ENCODE measurements around the gene CER1.

CER1 gene

DNA sequence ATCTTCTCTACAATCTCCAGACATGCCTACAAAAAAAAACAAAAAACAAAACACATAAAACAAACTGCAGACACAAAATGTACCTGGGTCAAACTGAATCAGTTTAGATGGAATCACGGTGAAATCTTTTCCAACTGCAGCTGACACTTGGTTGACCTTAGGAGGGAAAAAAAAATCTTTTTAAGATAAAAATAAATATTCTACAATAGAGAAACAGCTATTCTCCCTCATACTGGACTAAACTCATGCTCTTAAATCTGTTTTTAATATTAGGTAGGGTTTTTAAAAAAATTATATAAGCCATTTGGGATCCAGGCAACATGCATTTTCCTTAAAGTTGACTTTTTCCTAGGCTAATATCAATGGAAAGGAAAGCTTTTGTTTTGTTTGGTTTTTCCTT lies 33.8 kb upstream of the CER1 start:
- TF ChIP-seq, protein P1, sequence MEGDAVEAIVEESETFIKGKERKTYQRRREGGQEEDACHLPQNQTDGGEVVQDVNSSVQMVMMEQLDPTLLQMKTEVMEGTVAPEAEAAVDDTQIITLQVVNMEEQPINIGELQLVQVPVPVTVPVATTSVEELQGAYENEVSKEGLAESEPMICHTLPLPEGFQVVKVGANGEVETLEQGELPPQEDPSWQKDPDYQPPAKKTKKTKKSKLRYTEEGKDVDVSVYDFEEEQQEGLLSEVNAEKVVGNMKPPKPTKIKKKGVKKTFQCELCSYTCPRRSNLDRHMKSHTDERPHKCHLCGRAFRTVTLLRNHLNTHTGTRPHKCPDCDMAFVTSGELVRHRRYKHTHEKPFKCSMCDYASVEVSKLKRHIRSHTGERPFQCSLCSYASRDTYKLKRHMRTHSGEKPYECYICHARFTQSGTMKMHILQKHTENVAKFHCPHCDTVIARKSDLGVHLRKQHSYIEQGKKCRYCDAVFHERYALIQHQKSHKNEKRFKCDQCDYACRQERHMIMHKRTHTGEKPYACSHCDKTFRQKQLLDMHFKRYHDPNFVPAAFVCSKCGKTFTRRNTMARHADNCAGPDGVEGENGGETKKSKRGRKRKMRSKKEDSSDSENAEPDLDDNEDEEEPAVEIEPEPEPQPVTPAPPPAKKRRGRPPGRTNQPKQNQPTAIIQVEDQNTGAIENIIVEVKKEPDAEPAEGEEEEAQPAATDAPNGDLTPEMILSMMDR (IDR thresholded peaks at IDR 0.05), result no peak

DNA sequence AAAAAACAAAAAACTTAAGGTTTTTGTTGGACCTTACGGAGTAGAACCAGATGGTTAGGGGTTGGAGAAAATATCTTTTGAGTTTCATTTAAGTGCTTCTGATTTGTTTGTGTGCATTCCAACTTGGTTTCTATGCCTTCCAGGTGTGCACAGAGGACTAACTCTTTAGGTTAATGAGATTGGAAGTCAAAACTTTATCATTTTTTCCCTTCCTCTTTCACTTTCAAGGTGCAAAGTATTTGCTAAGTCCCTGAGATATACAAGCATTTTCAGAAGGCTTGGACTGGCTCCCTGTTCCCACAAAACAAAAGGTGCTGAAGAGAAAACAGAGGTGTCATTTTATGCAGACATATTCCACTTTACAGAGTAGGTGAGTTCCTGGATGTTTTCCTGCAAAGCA lies 30.3 kb upstream of the CER1 start:
- TF ChIP-seq, protein P1 (IDR thresholded peaks at IDR 0.05), result no peak

DNA sequence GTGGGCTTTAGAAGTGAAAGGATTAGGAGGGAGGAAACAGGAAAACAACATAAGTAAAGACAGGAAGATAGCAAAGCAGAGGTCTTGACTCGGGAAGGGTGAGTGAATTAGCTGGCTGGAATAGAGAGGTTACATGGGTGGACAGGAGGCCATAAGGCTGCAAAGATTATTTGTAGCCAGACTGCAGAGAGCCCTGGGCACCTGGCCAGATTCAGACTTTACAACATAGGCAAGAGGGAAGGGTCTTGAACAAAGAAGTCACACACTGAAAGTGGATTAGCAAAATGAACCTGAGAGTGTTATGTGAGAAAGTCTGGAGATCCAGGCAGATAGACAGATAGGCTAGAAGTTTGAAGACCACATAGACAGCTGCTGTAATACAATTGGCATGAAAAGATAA lies 29.7 kb upstream of the CER1 start:
- TF ChIP-seq, protein P1 (IDR thresholded peaks at IDR 0.05), result no peak

DNA sequence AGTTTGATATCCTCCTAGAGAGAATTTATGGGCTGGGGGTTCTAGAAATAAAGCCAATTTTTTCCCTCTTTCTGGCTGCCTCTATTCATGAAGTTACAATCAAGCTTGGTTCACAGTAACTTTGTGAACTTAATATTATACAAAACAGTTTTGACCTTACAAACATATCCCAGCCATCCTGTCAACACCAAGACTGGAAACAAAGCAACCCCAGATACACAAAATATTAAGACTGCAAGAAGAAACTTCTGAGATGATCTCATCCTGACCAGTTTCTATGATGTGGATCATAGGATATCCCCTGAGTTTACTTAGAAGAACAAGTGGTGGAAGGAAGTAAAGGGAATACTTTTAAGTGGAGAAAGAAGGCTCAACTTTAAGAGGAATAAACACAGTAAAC lies 28.3 kb upstream of the CER1 start:
- TF ChIP-seq, protein P1 (IDR thresholded peaks at IDR 0.05), result no peak

DNA sequence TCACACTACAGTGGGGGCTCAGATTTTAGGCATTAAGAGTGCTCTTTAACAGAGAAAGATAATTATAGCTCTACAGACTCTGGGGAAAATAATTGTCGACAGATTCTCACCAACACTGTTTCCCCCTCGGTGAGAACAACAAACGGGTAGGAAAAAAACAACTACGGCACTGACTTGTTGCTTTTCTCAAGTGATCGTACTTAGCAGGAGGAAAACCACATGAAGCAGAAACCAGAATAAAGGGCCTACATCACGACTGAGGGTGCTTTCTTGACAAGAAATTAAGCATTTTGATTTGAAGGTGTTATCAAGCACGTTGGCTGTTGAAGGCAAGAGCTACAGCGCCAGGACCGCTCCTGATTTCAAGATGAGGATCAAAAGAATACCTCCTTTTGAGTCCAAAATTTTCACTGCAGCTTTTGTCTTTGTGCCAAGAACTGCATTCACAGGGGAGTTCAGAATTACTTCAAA lies 27.2 kb upstream of the CER1 start:
- TF ChIP-seq, protein P1 (IDR thresholded peaks at IDR 0.05), result no peak

DNA sequence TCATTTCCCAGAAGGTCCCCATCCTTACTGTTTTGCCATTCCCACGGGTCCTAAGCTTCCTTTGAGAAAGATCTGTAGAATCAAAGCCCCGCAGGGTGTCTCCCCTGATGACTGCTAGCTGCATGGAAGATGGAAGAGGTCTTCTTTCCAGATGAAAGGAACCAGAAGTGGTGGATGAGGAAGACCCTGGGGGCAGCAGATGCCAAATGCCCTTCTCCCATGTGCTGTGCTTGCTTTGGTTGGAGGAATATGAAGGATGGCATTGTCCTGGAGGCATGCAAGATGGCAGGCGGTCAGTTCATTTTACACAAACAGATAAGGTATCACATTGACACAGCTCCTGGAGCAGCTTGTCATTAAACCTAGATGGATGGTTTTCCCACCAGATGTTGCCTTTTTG lies 25.8 kb upstream of the CER1 start:
- TF ChIP-seq, protein P1 (IDR thresholded peaks at IDR 0.05), result no peak

DNA sequence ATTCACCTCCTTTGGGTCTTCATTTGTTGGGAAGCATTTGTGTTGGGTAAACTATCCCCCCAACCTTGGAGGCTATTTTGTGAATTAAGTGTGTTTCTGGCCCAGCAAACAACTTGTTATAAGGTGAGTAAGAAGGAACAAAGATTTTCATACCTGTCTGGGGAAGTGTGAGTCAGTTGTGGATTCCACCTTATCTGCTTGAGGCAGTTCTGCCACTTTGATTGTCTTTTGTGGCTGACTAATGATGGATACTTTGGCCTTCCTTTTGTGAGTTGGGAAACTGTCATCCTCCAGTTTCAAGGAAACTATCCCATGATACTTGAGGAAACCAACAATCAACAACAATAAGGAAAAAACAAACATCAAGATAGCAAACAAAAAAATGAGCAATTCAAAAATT lies 24.6 kb upstream of the CER1 start:
- TF ChIP-seq, protein P1 (IDR thresholded peaks at IDR 0.05), result no peak

DNA sequence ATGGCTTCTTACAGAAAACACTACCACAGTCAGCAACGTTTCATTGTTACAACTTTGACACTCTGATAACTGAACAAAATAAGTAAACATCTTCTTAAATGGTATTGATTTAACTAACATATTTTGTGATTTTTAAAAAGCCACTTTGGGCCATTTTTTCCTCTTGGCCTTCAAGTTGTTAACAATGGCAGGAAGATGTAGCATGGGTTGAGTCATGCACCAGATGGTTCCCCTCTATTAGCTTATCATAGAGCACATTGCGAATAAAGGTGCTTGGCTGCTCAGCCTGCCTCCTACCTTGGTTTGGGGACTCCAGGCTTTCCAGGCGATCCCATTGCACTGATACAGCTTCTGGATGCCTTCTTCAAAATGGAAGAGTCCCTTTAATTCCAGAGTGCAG lies 24.1 kb upstream of the CER1 start:
- TF ChIP-seq, protein P1 (IDR thresholded peaks at IDR 0.05), result no peak
